ENCODE data around the gene PEMT. TPM values are rescaled to one million over a fixed set of nuclear protein-coding genes. Genes with fewer than 3 reads are reported as not detected.

PEMT gene
- total and polyA plus RNA-seq, 2 donors (not counting 1 experiment from before 2014, with no cell fraction given): 18.0 to 18.6 TPM

- H3K4me2 ChIP-seq (ENCODE audit: extremely low read depth, insufficient read depth, low read length): no peak overlapping the region
- H3K27me3 ChIP-seq (ENCODE audit: control insufficient read depth, insufficient read depth, low read length): peaks cover 21% of the 10 kb centered on the region
- H3K79me2 ChIP-seq (ENCODE audit: control insufficient read depth, insufficient read depth, low read length): no peaks in the 10 kb centered on the region
- no peak overlapping the region for H3K4me3 ChIP-seq (replicated peaks in 1 of 4; ENCODE audit: control extremely low read depth in 1 of 4, insufficient read depth in 1 of 4, low read depth in 3 of 4, low read length in 4 of 4)
- H3K9me3 ChIP-seq (ENCODE audit: control insufficient read depth, insufficient read depth, low read depth, low read length): no peaks in the 10 kb centered on the region
- no peak overlapping the region for H3K27ac ChIP-seq (ENCODE audit: insufficient read depth, low read length)
- no peaks in the 10 kb centered on the region for H4K20me1 ChIP-seq (ENCODE audit: control insufficient read depth, extremely low read depth, insufficient read depth, low read length)
- H3K36me3 ChIP-seq (ENCODE audit: control insufficient read depth, insufficient read depth, low read length): no peaks in the 10 kb centered on the region
- no peak for DNase-seq (ENCODE audit: low read depth in 2 of 2)
- H3K4me1 ChIP-seq (ENCODE audit: control insufficient read depth, extremely low read depth, insufficient read depth, low read length): no peaks in the 10 kb centered on the region
- H3K9ac ChIP-seq (ENCODE audit: insufficient read depth, low read length): no peak overlapping the region
- no peak for TF ChIP-seq EZH2 (IDR thresholded peaks at IDR 0.05; ENCODE audit: low read length, missing control alignments)
- no peak for TF ChIP-seq CTCF (conservative IDR thresholded peaks at IDR 0.05 in 1 of 2, IDR thresholded peaks at IDR 0.05 in 1 of 2; ENCODE audit: low read depth in 1 of 2, low read length in 2 of 2)
- H2AFZ ChIP-seq (ENCODE audit: low read length): no peak overlapping the region
Measured at GRCh38 chr17:17469358-17469757, 122.2 kb downstream of the PEMT start.

- Histone ChIP-seq H3K9me3 (ENCODE audit: control insufficient read depth, insufficient read depth, low read depth, low read length) (no peaks in the 10 kb centered on the region), H3K4me2 (ENCODE audit: extremely low read depth, insufficient read depth, low read length) (no peak overlapping the region), H3K4me3 (replicated peaks in 1 of 4; ENCODE audit: control extremely low read depth in 1 of 4, insufficient read depth in 1 of 4, low read depth in 3 of 4, low read length in 4 of 4) (no peak overlapping the region), H3K27me3 (ENCODE audit: control insufficient read depth, insufficient read depth, low read length) (peaks cover 22% of the 10 kb centered on the region), H2AFZ (ENCODE audit: low read length) (no peak overlapping the region), H3K79me2 (ENCODE audit: control insufficient read depth, insufficient read depth, low read length) (no peaks in the 10 kb centered on the region), H3K27ac (ENCODE audit: insufficient read depth, low read length) (no peak overlapping the region), H4K20me1 (ENCODE audit: control insufficient read depth, extremely low read depth, insufficient read depth, low read length) (no peaks in the 10 kb centered on the region), H3K9ac (ENCODE audit: insufficient read depth, low read length) (no peak overlapping the region), H3K4me1 (ENCODE audit: control insufficient read depth, extremely low read depth, insufficient read depth, low read length) (no peaks in the 10 kb centered on the region), H3K36me3 (ENCODE audit: control insufficient read depth, insufficient read depth, low read length) (no peaks in the 10 kb centered on the region)
- TF ChIP-seq EZH2 (IDR thresholded peaks at IDR 0.05; ENCODE audit: low read length, missing control alignments): no peak
- TF ChIP-seq CTCF (conservative IDR thresholded peaks at IDR 0.05 in 1 of 2, IDR thresholded peaks at IDR 0.05 in 1 of 2; ENCODE audit: low read depth in 1 of 2, low read length in 2 of 2): no peak
- no peak for DNase-seq (ENCODE audit: low read depth in 2 of 2)
Measured at GRCh38 chr17:17468217-17469010, 123.1 kb downstream of the PEMT start.

GRCh38 chr17:17467720-17468119 is 123.8 kb downstream of the PEMT start:
- no peaks in the 10 kb centered on the region for H3K9me3 ChIP-seq (ENCODE audit: control insufficient read depth, insufficient read depth, low read depth, low read length)

More at GRCh38 chr17:17467720-17468119, 123.8 kb downstream of the PEMT start:
- Histone ChIP-seq H3K4me1 (ENCODE audit: control insufficient read depth, extremely low read depth, insufficient read depth, low read length) (no peaks in the 10 kb centered on the region), H3K27ac (ENCODE audit: insufficient read depth, low read length) (no peak overlapping the region), H3K4me3 (replicated peaks in 1 of 4; ENCODE audit: control extremely low read depth in 1 of 4, insufficient read depth in 1 of 4, low read depth in 3 of 4, low read length in 4 of 4) (no peak overlapping the region), H3K79me2 (ENCODE audit: control insufficient read depth, insufficient read depth, low read length) (no peaks in the 10 kb centered on the region), H3K9ac (ENCODE audit: insufficient read depth, low read length) (no peak overlapping the region), H3K4me2 (ENCODE audit: extremely low read depth, insufficient read depth, low read length) (no peak overlapping the region), H2AFZ (ENCODE audit: low read length) (no peak overlapping the region), H3K27me3 (ENCODE audit: control insufficient read depth, insufficient read depth, low read length) (peaks cover 18% of the 10 kb centered on the region), H4K20me1 (ENCODE audit: control insufficient read depth, extremely low read depth, insufficient read depth, low read length) (no peaks in the 10 kb centered on the region), H3K36me3 (ENCODE audit: control insufficient read depth, insufficient read depth, low read length) (no peaks in the 10 kb centered on the region)
- no peak for TF ChIP-seq EZH2 (IDR thresholded peaks at IDR 0.05; ENCODE audit: low read length, missing control alignments)
- no peak for TF ChIP-seq CTCF (conservative IDR thresholded peaks at IDR 0.05 in 1 of 2, IDR thresholded peaks at IDR 0.05 in 1 of 2; ENCODE audit: low read depth in 1 of 2, low read length in 2 of 2)
- DNase-seq (ENCODE audit: low read depth in 2 of 2): peak in 1 of 2 donors; percentile 16

Data from fibroblast of lung (primary cell).